Posterior vena cava (tissue), 2 donors: Measurements from ENCODE around the gene TF. TPM values are rescaled to one million over a fixed set of nuclear protein-coding genes. Genes with fewer than 3 reads are reported as not detected.
A peak's percentile ranks its signal among the peaks of the same experiment; 100 is the strongest.

Experiments
- DNase-seq: peaks from one replicate; pipeline ENCODE4 v3.0.0-alpha.2; 2020; ENCODE audit warnings: low spot score
- intact Hi-C, 2 donors: fragments of 100-400 bp; cut with DNase I; formaldehyde crosslinking; loops; one replicate each; pipeline versions ENCODE4 v1.14.1 to v1.14.2; 2022 to 2023
- total RNA-seq, 2 donors: library from RNA; stranded (reverse); fragmentation: NEBNext Ultra II Directional; extraction: Animal tissue kit (Norgen Biotek cat#: 25700); gene quantifications; one replicate each; pipeline ENCODE4 v1.2.1, GENCODE V29; 2021
- donor health status: DM: yes; HTN: yes; CAD: no.
- donor health status: DM: yes; HTN: yes; CAD: no.

TF gene
- total RNA-seq, 2 donors from 2014 or later: 1.0 to 2.8 TPM

- DNase-seq: no peak
- intact Hi-C loops: no loop called here
Observed at GRCh38 chr3:133830071-133830470, 83.9 kb downstream of the TF start.

GRCh38 chr3:133831966-133832801 is 86.0 kb downstream of the TF start:
- intact Hi-C loops: no loop called here
- no peak for DNase-seq

GRCh38 chr3:133832802-133833144 is 86.6 kb downstream of the TF start:
- intact Hi-C loops: no loop called here

GRCh38 chr3:133833267-133833666 is 87.1 kb downstream of the TF start:
- no peak for DNase-seq
- intact Hi-C loops: no loop called here

More at GRCh38 chr3:133832802-133833144, 86.6 kb downstream of the TF start:
- DNase-seq: no peak

- DNase-seq: no peak
- intact Hi-C loops: no loop called here
Observed at GRCh38 chr3:133833880-133834620, 87.9 kb downstream of the TF start.

GRCh38 chr3:133834621-133835417 is 88.6 kb downstream of the TF start:
- intact Hi-C loops: no loop called here
- no peak for DNase-seq

GRCh38 chr3:133835418-133835743 is 89.2 kb downstream of the TF start:
- intact Hi-C loops: no loop called here
- no peak for DNase-seq

GRCh38 chr3:133835961-133836360 is 89.8 kb downstream of the TF start:
- intact Hi-C loops: no loop called here
- no peak for DNase-seq

- DNase-seq: no peak
- intact Hi-C loops: no loop called here
Observed at GRCh38 chr3:133836497-133837158, 90.4 kb downstream of the TF start.

GRCh38 chr3:133837487-133838295 is 91.5 kb downstream of the TF start:
- no peak for DNase-seq
- intact Hi-C loops: no loop called here

GRCh38 chr3:133838296-133838789 is 92.2 kb downstream of the TF start:
- DNase-seq: no peak
- intact Hi-C loops: no loop called here

GRCh38 chr3:133838916-133839800 is 93.0 kb downstream of the TF start:
- intact Hi-C loops: no loop called here

GRCh38 chr3:133840055-133840737 is 94.0 kb downstream of the TF start:
- intact Hi-C loops: no loop called here
- no peak for DNase-seq

More at GRCh38 chr3:133838916-133839800, 93.0 kb downstream of the TF start:
- no peak for DNase-seq

GRCh38 chr3:133840767-133841166 is 94.6 kb downstream of the TF start:
- intact Hi-C loops: no loop called here
- DNase-seq: no peak

- intact Hi-C loops: no loop called here
- DNase-seq: no peak
Observed at GRCh38 chr3:133841196-133841595, 95.0 kb downstream of the TF start.

- DNase-seq: no peak
Observed at GRCh38 chr3:133842158-133842557, 96.0 kb downstream of the TF start.

GRCh38 chr3:133843634-133844033 is 97.4 kb downstream of the TF start:
- DNase-seq: peak; percentile 30
- intact Hi-C loops: no loop called here

More at GRCh38 chr3:133842158-133842557, 96.0 kb downstream of the TF start:
- intact Hi-C loops: no loop called here
